ENCODE results near the gene TRIP12. TPM values are rescaled to one million over a fixed set of nuclear protein-coding genes. Genes with fewer than 3 reads are reported as not detected.
"Not testable (repeated sequence)": the region's sequence is repeated elsewhere in the genome, so short reads cannot be mapped to it uniquely, and the experiment has no call there.

Gene TRIP12
- total and polyA plus RNA-seq, 2 donors (not counting 1 experiment from before 2014, with no cell fraction given) = 30.9 to 274 TPM

- DNase-seq (no peak), ATAC-seq (ENCODE audit: low read depth) (no peak)
- intact Hi-C loops (cut with micrococcal nuclease) = loop anchor here (10.0 kb wide), 1 partner anchor 63 kb away; no protein-coding TSS in a partner anchor
- Mint-ChIP-seq H3K4me1 (peaks cover 53% of the 10 kb centered on the region), H3K4me3 (no peak overlapping the region), H3K27ac (no peak overlapping the region), H3K9me3 (ENCODE audit: insufficient read depth) (no peaks in the 10 kb centered on the region), H3K27me3 (no peaks in the 10 kb centered on the region)
- H3K4me2 ChIP-seq (replicated peaks; ENCODE audit: low read depth, low read length, poor library complexity, severe bottlenecking) = no peak overlapping the region
- H2AFZ ChIP-seq (ENCODE audit: insufficient read depth, low read depth, low read length, poor library complexity, severe bottlenecking) = no peak overlapping the region
- ChIA-PET POLR2A (no interaction called here), CTCF (no interaction called here)
- H3K27me3 ChIP-seq (replicated peaks in 1 of 4; ENCODE audit: control extremely low read depth in 1 of 4, control insufficient read depth in 3 of 4, insufficient read depth in 4 of 4, low read length in 3 of 4) = no peaks in the 10 kb centered on the region
- H3K36me3 ChIP-seq (replicated peaks in 1 of 2; ENCODE audit: control extremely low read depth in 1 of 2, control insufficient read depth in 1 of 2, extremely low read depth in 1 of 2, insufficient read depth in 2 of 2, low read length in 1 of 2) = peaks cover 2 to 17% of the 10 kb centered on the region in 2 experiments
- H3K27ac ChIP-seq (ENCODE audit: low read length in 2 of 2) = no peak overlapping the region
- no peak overlapping the region for H3K4me3 ChIP-seq (ENCODE audit: control extremely low read depth in 1 of 5, extremely low read depth in 1 of 5, insufficient read depth in 1 of 5, low read depth in 2 of 5, low read length in 4 of 5)
- peaks cover 32% of the 10 kb centered on the region for H4K20me1 ChIP-seq (ENCODE audit: control insufficient read depth, insufficient read depth, low read length, poor library complexity, severe bottlenecking)
- peaks cover 17 to 20% of the 10 kb centered on the region in 2 donors for H3K4me1 ChIP-seq (ENCODE audit: control insufficient read depth in 2 of 2, insufficient read depth in 2 of 2, low read length in 2 of 2)
- H3K9ac ChIP-seq (ENCODE audit: low read length) = no peak overlapping the region
- 97% methylated on average over 3 of the region's 5 CpGs for WGBS (ENCODE audit: insufficient coverage)
- TF ChIP-seq EZH2 (IDR thresholded peaks at IDR 0.05; ENCODE audit: borderline replicate concordance, insufficient read depth, low read depth, low read length, poor library complexity, severe bottlenecking) = no peak
- no peak for TF ChIP-seq CTCF (IDR thresholded peaks at IDR 0.05)
- H3K9me3 ChIP-seq (ENCODE audit: control extremely low read depth in 1 of 3, control insufficient read depth in 2 of 3, insufficient read depth in 1 of 3, low read length in 2 of 3) = no peaks in the 10 kb centered on the region
- H3K79me2 ChIP-seq (ENCODE audit: control insufficient read depth, insufficient read depth, low read length) = peaks cover 63% of the 10 kb centered on the region
These were observed 69.9 kb downstream of the TRIP12 start for GRCh38 chr2:229851870-229852269.

DNA sequence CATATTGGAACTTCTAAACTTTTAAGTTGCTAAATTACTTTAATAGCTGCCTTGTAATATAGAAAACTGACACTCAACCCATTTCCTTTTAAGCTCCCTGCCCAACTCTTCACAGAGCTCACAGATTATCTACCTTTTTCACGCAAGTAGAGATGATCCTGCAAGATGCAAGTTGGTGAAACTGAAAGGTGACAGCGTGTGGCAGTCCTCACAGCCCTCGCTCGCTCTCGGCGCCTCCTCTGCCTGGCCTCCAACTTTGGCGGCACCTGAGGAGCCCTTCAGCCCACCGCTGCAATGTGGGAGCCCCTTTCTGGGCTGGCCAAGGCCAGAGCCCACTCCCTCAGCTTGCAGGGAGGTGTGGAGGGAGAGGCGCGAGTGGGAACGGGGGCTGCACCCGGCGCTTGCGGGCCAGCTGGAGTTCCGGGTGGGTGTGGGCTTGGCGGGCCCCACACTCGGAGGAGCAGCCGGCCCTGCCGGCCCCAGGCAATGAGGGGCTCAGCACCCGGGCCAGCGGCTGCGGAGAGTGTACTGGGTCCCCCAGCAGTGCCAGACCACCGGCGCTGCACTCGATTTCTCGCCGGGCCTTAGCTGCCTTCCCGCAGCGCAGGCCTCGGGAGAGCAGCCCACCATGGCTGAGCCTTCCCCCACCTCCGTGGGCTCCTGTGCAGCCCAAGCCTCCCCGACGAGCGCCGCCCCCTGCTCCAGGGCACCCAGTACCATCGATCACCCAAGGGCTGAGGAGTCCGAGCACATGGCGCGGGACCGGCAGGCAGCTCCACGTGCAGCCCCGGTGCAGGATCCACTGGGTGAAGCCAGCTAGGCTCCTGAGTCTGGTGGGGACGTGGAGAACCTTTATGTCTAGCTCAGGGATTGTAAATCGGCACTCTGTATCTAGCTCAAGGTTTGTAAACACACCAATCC, 71.2 kb downstream of the TRIP12 start:
- H2AFZ ChIP-seq (ENCODE audit: insufficient read depth, low read depth, low read length, poor library complexity, severe bottlenecking); H3K27ac Mint-ChIP-seq; H3K4me2 ChIP-seq (replicated peaks; ENCODE audit: low read depth, low read length, poor library complexity, severe bottlenecking); H3K27me3 Mint-ChIP-seq; H3K9me3 ChIP-seq (ENCODE audit: control extremely low read depth in 1 of 3, control insufficient read depth in 2 of 3, insufficient read depth in 1 of 3, low read length in 2 of 3); H3K9ac ChIP-seq (ENCODE audit: low read length); CTCF ChIA-PET; DNase-seq; ATAC-seq (ENCODE audit: low read depth); POLR2A ChIA-PET; H3K4me3 Mint-ChIP-seq; H3K9me3 Mint-ChIP-seq (ENCODE audit: insufficient read depth); H3K27me3 ChIP-seq (replicated peaks in 1 of 4; ENCODE audit: control extremely low read depth in 1 of 4, control insufficient read depth in 3 of 4, insufficient read depth in 4 of 4, low read length in 3 of 4); H3K27ac ChIP-seq (ENCODE audit: low read length in 2 of 2); H3K4me3 ChIP-seq (ENCODE audit: control extremely low read depth in 1 of 5, extremely low read depth in 1 of 5, insufficient read depth in 1 of 5, low read depth in 2 of 5, low read length in 4 of 5): not testable (repeated sequence)
- Histone ChIP-seq H3K4me1 (ENCODE audit: control insufficient read depth in 2 of 2, insufficient read depth in 2 of 2, low read length in 2 of 2) (peaks cover 10 to 11% of the 10 kb centered on the region in 2 donors), H3K36me3 (replicated peaks in 1 of 2; ENCODE audit: control extremely low read depth in 1 of 2, control insufficient read depth in 1 of 2, extremely low read depth in 1 of 2, insufficient read depth in 2 of 2, low read length in 1 of 2) (peaks cover 2 to 17% of the 10 kb centered on the region in 2 experiments), H3K79me2 (ENCODE audit: control insufficient read depth, insufficient read depth, low read length) (peaks cover 61% of the 10 kb centered on the region), H4K20me1 (ENCODE audit: control insufficient read depth, insufficient read depth, low read length, poor library complexity, severe bottlenecking) (peaks cover 27% of the 10 kb centered on the region)
- peaks cover 45% of the 10 kb centered on the region for H3K4me1 Mint-ChIP-seq
- 96% methylated on average over 42 of the region's 44 CpGs for WGBS (ENCODE audit: insufficient coverage)
- intact Hi-C loops (cut with micrococcal nuclease) = loop anchor here (10.0 kb wide), 1 partner anchor 64 kb away; no protein-coding TSS in a partner anchor
